ENCODE data around the gene AGBL4. TPM values are rescaled to one million over a fixed set of nuclear protein-coding genes. Genes with fewer than 3 reads are reported as not detected.
"Not testable (repeated sequence)": the region's sequence is repeated elsewhere in the genome, so short reads cannot be mapped to it uniquely, and the experiment has no call there.

Gene AGBL4
- polyA plus RNA-seq, 3 donors = 0.05 TPM; not detected in 2

DNA sequence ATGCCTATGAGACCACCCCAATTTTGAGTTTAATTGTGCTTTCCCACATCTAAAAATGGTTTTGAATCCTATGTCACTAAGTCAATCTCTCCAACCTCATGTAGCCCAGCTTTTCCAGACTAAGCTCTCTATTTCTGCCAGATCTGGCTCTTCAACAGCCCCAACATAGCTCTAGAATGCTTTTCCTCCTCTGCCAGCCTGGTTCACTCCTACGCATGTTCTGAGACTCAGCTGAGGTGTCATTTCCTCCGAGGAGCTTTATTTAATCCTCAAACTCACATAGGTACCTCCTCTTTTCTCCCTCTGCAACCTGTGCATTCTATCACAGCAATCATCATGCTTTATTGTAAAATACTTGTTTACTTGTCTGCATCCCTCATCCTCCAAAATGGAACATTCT lies 729.2 kb downstream of the AGBL4 start:
- H3K27me3 Mint-ChIP-seq (ENCODE audit: low read depth in 3 of 3) = peaks cover 0 to 2% (median 0%) of the 10 kb centered on the region in 3 donors
- TF ChIP-seq, protein P1, sequence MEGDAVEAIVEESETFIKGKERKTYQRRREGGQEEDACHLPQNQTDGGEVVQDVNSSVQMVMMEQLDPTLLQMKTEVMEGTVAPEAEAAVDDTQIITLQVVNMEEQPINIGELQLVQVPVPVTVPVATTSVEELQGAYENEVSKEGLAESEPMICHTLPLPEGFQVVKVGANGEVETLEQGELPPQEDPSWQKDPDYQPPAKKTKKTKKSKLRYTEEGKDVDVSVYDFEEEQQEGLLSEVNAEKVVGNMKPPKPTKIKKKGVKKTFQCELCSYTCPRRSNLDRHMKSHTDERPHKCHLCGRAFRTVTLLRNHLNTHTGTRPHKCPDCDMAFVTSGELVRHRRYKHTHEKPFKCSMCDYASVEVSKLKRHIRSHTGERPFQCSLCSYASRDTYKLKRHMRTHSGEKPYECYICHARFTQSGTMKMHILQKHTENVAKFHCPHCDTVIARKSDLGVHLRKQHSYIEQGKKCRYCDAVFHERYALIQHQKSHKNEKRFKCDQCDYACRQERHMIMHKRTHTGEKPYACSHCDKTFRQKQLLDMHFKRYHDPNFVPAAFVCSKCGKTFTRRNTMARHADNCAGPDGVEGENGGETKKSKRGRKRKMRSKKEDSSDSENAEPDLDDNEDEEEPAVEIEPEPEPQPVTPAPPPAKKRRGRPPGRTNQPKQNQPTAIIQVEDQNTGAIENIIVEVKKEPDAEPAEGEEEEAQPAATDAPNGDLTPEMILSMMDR (IDR thresholded peaks at IDR 0.05) = no peak

DNA sequence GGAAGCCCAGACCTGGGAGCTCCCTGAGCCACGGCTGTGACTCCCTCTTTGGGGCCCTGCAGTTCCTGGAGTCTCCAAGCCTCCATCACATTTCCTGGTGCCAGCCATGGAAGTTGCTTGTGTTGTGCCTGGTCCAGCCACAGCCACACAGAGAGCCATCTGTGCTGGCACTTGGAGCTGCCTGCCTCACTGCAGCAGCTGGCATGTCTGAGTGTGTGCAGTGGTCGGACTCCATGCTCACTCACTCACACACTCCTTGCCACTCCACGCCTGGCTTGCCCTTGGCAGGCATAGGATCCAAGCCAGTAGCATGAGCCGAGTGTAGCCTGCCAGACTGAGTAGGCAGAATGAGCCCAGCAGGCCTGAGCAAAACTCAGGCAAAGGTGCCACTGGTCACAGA lies 730.7 kb downstream of the AGBL4 start:
- Mint-ChIP-seq H3K9me3 (peaks cover 8 to 22% (median 13%) of the 10 kb centered on the region in 7 donors), H3K27ac (no peak overlapping the region), H3K36me3 (no peaks in the 10 kb centered on the region), H3K27me3 (ENCODE audit: low read depth in 3 of 3) (peaks cover 0 to under 1% (median 0%) of the 10 kb centered on the region in 3 donors), H3K4me1 (no peaks in the 10 kb centered on the region), H3K4me3 (no peak overlapping the region)
- Histone ChIP-seq H3K4me1 (ENCODE audit: control insufficient read depth in 1 of 2, insufficient read depth in 2 of 2, low read length in 2 of 2) (no peaks in the 10 kb centered on the region), H3K4me2 (replicated peaks; ENCODE audit: extremely low read depth, low read length, poor library complexity, severe bottlenecking) (no peak overlapping the region), H3K4me3 (replicated peaks in 1 of 3; ENCODE audit: low read depth in 2 of 3, low read length in 3 of 3) (no peak overlapping the region), H3K27ac (ENCODE audit: low read depth in 1 of 2, low read length in 2 of 2) (no peak overlapping the region), H3K36me3 (replicated peaks in 1 of 2; ENCODE audit: control insufficient read depth in 1 of 2, insufficient read depth in 2 of 2, low read length in 2 of 2) (no peaks in the 10 kb centered on the region), H3K9ac (ENCODE audit: insufficient read depth, low read length, poor library complexity, severe bottlenecking) (no peak overlapping the region), H3K9me3 (replicated peaks in 1 of 2; ENCODE audit: control insufficient read depth in 1 of 2, insufficient read depth in 1 of 2, low read length in 2 of 2) (peaks cover 27 to 28% of the 10 kb centered on the region in 2 donors), H4K20me1 (ENCODE audit: insufficient read depth, low read length) (no peaks in the 10 kb centered on the region), H3K79me2 (ENCODE audit: insufficient read depth, low read length) (no peaks in the 10 kb centered on the region), H3K27me3 (ENCODE audit: control insufficient read depth in 2 of 2, insufficient read depth in 2 of 2, low read length in 2 of 2) (no peaks in the 10 kb centered on the region), H2AFZ (ENCODE audit: insufficient read depth, low read depth, low read length, poor library complexity, severe bottlenecking) (no peak overlapping the region)
- WGBS (ENCODE audit: insufficient coverage) = 93% methylated on average over 3 of the region's 4 CpGs
- intact Hi-C loops (cut with micrococcal nuclease) = no loop called here
- TF ChIP-seq, protein P1 (IDR thresholded peaks at IDR 0.05) = no peak
- no peak for DNase-seq

More for the DNA sequence above, 729.2 kb downstream of the AGBL4 start:
- Histone ChIP-seq H3K27ac (ENCODE audit: low read depth in 1 of 2, low read length in 2 of 2) (no peak overlapping the region), H3K9me3 (replicated peaks in 1 of 2; ENCODE audit: control insufficient read depth in 1 of 2, insufficient read depth in 1 of 2, low read length in 2 of 2) (peaks cover 25 to 27% of the 10 kb centered on the region in 2 donors), H3K27me3 (ENCODE audit: control insufficient read depth in 2 of 2, insufficient read depth in 2 of 2, low read length in 2 of 2) (no peaks in the 10 kb centered on the region), H3K36me3 (replicated peaks in 1 of 2; ENCODE audit: control insufficient read depth in 1 of 2, insufficient read depth in 2 of 2, low read length in 2 of 2) (no peaks in the 10 kb centered on the region), H4K20me1 (ENCODE audit: insufficient read depth, low read length) (no peaks in the 10 kb centered on the region), H3K9ac (ENCODE audit: insufficient read depth, low read length, poor library complexity, severe bottlenecking) (no peak overlapping the region), H3K4me2 (replicated peaks; ENCODE audit: extremely low read depth, low read length, poor library complexity, severe bottlenecking) (no peak overlapping the region), H2AFZ (ENCODE audit: insufficient read depth, low read depth, low read length, poor library complexity, severe bottlenecking) (no peak overlapping the region), H3K4me1 (ENCODE audit: control insufficient read depth in 1 of 2, insufficient read depth in 2 of 2, low read length in 2 of 2) (no peaks in the 10 kb centered on the region), H3K4me3 (replicated peaks in 1 of 3; ENCODE audit: low read depth in 2 of 3, low read length in 3 of 3) (no peak overlapping the region), H3K79me2 (ENCODE audit: insufficient read depth, low read length) (no peaks in the 10 kb centered on the region)
- peaks cover 8 to 22% (median 13%) of the 10 kb centered on the region in 7 donors for H3K9me3 Mint-ChIP-seq
- intact Hi-C loops (cut with micrococcal nuclease) = no loop called here
- H3K4me1 Mint-ChIP-seq = no peaks in the 10 kb centered on the region
- no peak overlapping the region for H3K4me3 Mint-ChIP-seq
- DNase-seq = no peak
- H3K27ac Mint-ChIP-seq = no peak overlapping the region
- H3K36me3 Mint-ChIP-seq = no peaks in the 10 kb centered on the region
- 85% methylated on average over 2 of the region's 2 CpGs for WGBS (ENCODE audit: insufficient coverage)

DNA sequence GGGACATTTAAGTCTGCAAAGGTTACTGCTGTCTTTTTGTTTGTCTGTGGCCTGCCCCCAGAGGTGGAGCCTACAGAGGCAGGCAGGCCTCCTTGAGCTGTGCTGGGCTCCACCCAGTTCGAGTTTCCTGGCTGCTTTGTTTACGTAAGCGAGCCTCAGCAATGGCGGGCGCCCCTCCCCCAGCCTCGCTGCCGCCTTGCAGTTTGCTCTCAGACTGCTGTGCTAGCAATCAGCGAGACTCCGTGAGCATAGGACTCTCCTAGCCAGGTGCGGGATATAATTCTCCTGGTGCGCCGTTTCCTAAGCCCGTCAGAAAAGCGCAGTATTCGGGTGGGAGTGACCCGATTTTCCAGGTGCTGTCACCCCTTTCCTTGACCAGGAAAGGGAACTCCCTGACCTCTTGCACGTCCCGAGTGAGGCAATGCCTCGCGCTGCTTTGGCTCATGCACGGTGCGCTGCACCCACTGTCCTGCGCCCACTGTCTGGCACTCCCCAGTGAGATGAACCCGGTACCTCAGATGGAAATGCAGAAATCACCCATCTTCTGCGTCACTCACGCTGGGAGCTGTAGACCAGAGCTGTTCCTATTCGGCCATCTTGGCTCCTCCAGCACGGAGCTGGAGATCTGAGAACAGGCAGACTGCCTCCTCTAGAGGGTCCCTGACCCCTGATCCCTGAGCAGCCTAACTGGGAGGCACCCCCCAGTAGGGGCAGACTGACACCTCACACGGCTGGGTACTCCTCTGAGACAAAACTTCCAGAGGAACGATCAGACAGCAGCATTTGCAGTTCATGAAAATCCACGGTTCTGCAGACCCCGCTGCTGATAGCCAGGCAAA lies 766.3 kb downstream of the AGBL4 start:
- Mint-ChIP-seq H3K4me3 (peak overlapping the region in 1 of 2 donors; percentile 41), H3K27ac (peak overlapping the region in 2 of 7 donors; percentile 31 to 73)
- not testable (repeated sequence) for DNase-seq

More for the DNA sequence above, 766.3 kb downstream of the AGBL4 start:
- H3K27ac ChIP-seq (ENCODE audit: low read depth in 1 of 2, low read length in 2 of 2); H3K27me3 ChIP-seq (ENCODE audit: control insufficient read depth in 2 of 2, insufficient read depth in 2 of 2, low read length in 2 of 2); H2AFZ ChIP-seq (ENCODE audit: insufficient read depth, low read depth, low read length, poor library complexity, severe bottlenecking); H4K20me1 ChIP-seq (ENCODE audit: insufficient read depth, low read length); H3K4me3 ChIP-seq (replicated peaks in 1 of 3; ENCODE audit: low read depth in 2 of 3, low read length in 3 of 3); H3K4me1 Mint-ChIP-seq; H3K79me2 ChIP-seq (ENCODE audit: insufficient read depth, low read length); H3K4me2 ChIP-seq (replicated peaks; ENCODE audit: extremely low read depth, low read length, poor library complexity, severe bottlenecking); H3K36me3 ChIP-seq (replicated peaks in 1 of 2; ENCODE audit: control insufficient read depth in 1 of 2, insufficient read depth in 2 of 2, low read length in 2 of 2); H3K36me3 Mint-ChIP-seq; H3K9ac ChIP-seq (ENCODE audit: insufficient read depth, low read length, poor library complexity, severe bottlenecking); H3K4me1 ChIP-seq (ENCODE audit: control insufficient read depth in 1 of 2, insufficient read depth in 2 of 2, low read length in 2 of 2); intact Hi-C loops (cut with micrococcal nuclease); H3K27me3 Mint-ChIP-seq (ENCODE audit: low read depth in 3 of 3); H3K9me3 ChIP-seq (replicated peaks in 1 of 2; ENCODE audit: control insufficient read depth in 1 of 2, insufficient read depth in 1 of 2, low read length in 2 of 2): not testable (repeated sequence)
- peaks cover 5 to 26% (median 15%) of the 10 kb centered on the region in 7 donors for H3K9me3 Mint-ChIP-seq
- WGBS (ENCODE audit: insufficient coverage) = 84% methylated on average over 29 of the region's 32 CpGs
